Astrocyte of the cerebellum (primary cell): ENCODE data around the gene ASB3.

Experiments
- DNase-seq: peaks from one replicate; pipeline ENCODE4 v3.0.0-alpha.2; 2011; ENCODE audit warnings: low read depth
- H3K4me3 ChIP-seq: 2 replicates; pipeline ENCODE4 v1.5.1; 2011; ENCODE audit warnings: mild to moderate bottlenecking, low read depth, low read length, moderate library complexity
- in situ Hi-C: cut with HindIII; loops from 2 replicates; pipeline ENCODE4 v1.10.0; 2017; ENCODE audit warnings: low sequenced_read_pairs
- TF ChIP-seq, protein P1 (sequence below): IDR thresholded peaks from 2 replicates; pipeline ENCODE4 v1.5.1; 2012; ENCODE audit warnings: low read length, low read depth, moderate library complexity, mild to moderate bottlenecking; ENCODE audit errors: missing control alignments

Gene ASB3

DNA sequence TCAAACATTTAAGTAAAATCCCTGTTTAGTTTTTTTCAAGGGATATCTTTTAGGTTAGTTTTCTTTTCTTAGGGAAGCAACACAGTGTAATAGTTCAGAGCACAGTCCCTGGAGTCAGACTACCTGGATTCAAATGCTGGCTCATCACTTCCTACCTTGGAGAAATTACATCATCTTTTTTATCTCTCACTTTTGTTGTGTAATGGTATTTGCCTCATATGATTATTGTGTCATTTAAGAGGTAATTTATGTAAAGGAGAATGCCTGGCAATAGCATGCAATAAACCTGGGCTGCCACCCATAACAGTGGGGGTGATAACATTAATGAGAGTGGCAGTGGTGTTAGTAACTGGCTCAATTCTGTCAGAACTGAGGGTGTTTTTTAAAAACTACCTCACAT lies 26.4 kb upstream of the ASB3 start:
- TF ChIP-seq, protein P1, sequence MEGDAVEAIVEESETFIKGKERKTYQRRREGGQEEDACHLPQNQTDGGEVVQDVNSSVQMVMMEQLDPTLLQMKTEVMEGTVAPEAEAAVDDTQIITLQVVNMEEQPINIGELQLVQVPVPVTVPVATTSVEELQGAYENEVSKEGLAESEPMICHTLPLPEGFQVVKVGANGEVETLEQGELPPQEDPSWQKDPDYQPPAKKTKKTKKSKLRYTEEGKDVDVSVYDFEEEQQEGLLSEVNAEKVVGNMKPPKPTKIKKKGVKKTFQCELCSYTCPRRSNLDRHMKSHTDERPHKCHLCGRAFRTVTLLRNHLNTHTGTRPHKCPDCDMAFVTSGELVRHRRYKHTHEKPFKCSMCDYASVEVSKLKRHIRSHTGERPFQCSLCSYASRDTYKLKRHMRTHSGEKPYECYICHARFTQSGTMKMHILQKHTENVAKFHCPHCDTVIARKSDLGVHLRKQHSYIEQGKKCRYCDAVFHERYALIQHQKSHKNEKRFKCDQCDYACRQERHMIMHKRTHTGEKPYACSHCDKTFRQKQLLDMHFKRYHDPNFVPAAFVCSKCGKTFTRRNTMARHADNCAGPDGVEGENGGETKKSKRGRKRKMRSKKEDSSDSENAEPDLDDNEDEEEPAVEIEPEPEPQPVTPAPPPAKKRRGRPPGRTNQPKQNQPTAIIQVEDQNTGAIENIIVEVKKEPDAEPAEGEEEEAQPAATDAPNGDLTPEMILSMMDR, result no peak
- in situ Hi-C loops, result no loop called here
- DNase-seq, result no peak

DNA sequence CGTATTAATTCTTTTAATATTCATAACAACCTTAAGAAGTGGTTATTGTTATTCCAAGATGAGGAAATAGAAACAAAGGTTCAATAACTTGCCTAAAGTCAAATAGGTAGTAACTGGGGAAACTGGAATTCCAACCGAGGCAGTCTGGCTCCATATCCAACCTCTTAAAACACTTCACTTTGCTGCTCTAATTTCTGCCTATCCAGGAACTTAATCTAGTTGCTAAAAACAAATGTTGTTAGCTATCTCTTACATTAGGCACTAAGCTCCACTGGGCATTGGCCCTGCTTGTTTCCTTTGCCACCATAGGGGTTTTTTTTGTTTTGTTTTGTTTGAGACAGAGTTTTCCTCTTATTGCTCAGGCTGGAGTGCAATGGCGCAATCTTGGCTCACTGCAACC lies 24.8 kb upstream of the ASB3 start:
- no peak for DNase-seq
- TF ChIP-seq, protein P1, result no peak
- in situ Hi-C loops, result no loop called here
- no peak overlapping the region for H3K4me3 ChIP-seq

More for the DNA sequence above, 26.4 kb upstream of the ASB3 start:
- no peak overlapping the region for H3K4me3 ChIP-seq

DNA sequence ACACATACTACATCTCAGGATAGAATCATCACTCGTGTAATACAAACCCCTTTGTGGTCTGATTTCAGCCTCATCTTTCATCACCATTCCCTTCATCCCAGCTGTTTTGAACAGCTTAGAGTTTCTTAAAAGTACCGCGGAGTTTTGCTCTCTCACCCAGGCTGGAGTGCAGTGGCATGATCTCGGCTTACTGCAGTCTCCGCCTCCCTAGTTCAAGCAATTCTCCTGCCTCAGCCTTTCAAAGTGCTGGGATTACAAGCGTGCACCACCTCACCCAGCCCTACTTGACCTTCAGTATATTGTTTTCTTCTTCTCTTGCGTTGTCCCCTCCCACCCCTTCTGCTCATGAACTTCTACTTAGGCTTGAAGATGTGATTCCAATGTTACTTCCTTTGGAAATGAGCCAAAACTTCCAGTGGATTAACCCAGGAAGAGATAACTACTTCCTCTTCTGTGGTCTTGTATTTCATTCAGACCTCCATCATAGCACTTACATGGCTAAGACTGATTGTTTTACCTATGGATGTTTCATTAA lies 15.9 kb upstream of the ASB3 start:
- H3K4me3 ChIP-seq, result no peak overlapping the region
- in situ Hi-C loops, result no loop called here
- no peak for DNase-seq
- TF ChIP-seq, protein P1, result no peak

DNA sequence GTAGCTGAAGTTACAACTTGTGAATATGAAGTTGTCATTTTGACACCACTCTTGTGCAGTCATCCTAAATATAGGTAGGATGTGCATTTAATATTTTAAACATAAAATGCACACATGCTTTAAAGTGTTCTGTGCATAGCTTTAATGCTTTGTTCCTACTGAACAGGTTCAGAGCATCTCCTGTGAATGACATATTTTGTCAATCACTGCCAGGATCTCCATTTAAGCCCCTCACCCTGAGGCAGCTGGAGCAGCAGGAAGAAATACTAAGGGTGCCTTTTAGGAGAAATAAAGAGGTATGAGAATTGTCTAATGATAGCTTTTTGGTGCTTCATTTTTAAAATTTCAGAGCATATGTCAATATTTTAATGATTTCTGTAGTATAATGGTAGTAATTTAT lies 14.8 kb upstream of the ASB3 start:
- in situ Hi-C loops, result no loop called here
- no peak overlapping the region for H3K4me3 ChIP-seq
- DNase-seq, result no peak
- TF ChIP-seq, protein P1, result no peak

DNA sequence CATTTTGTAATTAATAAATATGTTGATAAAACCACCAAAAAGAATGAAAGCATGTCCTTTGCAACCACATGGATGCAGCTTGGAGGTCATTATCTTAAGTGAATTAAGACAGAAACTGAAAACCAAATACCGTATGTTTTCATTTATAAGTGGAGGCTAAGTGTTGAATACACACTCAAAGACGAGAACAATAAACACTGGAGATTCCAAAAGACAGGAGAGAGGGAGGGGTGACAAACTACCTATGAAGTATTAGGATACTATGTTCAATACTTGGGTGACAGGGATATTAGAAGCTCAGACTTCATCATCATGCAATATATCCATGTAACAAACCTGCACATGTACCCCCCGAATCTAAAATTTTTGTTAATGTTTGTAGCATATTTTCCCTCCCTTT lies 7.1 kb upstream of the ASB3 start:
- in situ Hi-C loops, result no loop called here
- DNase-seq, result no peak
- no peak overlapping the region for H3K4me3 ChIP-seq
- TF ChIP-seq, protein P1, result no peak

DNA sequence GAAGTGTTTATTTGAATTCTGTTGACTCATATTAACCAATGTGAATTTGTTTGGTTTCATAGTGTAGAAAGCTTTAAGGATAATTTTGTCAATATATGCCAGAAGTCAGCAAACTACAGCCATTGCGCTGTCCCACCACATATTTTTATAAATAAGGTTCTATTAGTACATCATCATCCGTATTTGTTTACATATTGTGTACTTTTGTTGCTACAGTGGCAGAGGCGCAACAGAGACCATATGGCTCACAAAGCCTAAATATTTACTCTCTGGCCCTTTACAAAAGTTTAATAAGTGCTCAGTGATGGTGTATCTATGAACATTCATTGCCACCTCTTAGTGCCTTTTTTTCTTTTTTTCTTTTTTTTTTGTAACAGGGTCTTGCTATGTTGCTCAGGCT lies 6.5 kb upstream of the ASB3 start:
- TF ChIP-seq, protein P1, result no peak
- in situ Hi-C loops, result no loop called here
- DNase-seq, result no peak
- no peak overlapping the region for H3K4me3 ChIP-seq
